CD4-positive, alpha-beta T cell treated with Interleukin-17A for 4 hours (primary cell): ENCODE measurements around the gene PLRG1.

Experiments
- DNase-seq: peaks from one replicate; pipeline ENCODE4 v3.0.0-alpha.2; 2020; ENCODE audit warnings: mixed read lengths

The PLRG1 gene

DNA sequence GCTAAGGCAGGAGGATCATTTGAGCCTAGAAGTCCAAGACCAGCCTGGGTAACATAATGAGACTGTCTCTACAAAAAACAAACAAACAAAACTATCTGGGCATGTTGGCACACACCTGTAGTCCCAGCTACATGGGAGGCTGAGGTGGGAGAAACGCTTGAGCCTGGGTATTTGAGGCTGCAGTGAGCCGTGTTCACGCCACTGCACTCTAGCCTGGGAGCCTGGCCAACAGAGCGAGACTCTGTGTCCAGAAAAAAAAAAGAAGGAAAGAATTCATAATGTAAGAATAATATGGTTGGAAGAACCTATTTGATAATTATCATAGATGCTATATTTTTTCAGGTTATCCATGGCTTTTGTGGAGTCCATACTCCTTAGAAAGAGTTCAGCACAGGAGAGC lies 32.6 kb downstream of the PLRG1 start:
- no peak for DNase-seq

DNA sequence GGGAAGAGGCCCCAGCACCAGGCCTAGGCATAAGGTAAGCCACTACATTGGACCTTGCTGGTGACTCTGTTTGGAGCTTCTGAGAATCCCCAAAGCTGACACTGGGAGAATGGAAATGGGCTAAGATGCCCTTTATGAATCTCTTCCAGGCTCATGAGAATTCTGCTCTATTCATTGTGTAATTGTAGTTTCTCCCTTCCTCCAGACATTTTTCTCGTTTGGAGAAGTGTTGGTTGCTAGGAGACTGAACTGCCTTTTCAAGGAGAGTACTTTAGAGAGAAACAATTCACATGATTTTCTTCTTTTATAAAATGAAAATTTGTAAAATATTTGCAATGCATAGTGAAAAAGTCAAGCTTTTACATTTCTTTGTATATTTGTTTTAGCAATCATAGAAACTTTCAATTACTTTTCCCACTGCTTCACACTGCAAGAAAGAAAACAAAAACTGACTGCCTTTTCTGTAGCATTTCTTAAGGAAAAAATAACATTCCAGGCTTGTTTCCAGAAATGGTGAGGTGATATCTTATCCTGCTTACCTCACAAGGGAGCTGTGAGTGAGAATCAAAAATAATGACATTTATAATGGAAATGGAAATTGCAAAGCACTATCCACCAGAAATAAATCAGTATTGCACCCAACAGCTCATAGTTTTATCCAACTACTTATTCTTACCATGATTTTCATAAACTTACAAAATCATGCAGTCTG lies 33.7 kb downstream of the PLRG1 start:
- DNase-seq: no peak

DNA sequence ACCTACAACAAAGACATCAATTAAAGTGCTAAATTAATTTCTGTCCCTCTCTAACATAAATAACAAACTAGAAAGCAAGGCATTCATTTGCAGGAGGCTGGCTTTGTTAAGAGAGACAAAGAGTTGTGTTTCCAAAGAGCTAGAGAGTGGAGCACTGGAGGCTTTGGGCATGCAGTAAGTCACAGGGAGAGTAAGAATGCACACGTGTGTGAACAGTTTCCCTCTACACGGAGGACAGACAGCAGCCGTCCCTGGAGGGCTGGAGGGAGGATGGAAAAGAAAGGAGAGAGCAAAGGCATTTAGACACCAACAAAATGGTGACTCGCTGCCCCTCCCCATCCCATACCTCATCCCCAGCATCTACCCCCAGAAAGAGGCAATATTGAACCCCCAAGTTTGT lies 38.2 kb downstream of the PLRG1 start:
- no peak for DNase-seq

DNA sequence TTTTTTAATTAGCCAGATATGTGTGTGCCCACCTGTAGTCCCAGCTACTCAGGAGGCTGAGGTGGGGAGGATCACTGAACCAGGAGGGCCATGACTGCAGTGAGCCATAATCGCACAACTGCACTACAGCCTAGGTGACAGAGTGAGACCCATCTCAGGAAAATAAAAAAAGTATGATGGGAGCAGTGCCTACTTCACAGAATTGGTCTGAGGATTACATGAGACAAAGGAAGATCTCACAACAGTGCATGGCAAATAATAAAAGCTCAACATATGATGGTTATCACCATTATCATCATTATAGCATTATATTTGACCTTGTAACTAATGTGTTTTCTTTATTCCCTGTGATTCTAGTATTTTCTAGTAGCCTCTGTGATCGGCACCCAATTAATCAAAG lies 38.7 kb downstream of the PLRG1 start:
- no peak for DNase-seq

DNA sequence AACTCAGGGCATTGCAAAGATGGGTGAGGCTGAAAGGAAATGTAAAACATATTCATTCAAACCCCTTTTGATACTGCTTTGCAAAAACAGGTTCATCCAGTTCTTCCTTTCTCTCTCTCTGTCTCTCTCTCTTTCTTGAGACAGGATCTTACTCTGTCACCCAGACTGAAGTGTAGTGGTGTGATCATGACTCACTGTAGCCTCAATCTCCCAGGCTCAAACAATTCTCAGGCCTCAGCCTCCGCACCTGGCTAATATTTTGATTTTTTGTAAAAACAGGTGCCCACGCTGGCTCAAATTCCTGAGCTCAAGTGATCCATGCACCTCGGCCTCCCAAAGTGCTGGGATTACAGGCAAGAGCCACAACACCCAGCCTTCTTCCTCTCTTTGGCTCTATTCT lies 43.0 kb downstream of the PLRG1 start:
- DNase-seq: no peak

DNA sequence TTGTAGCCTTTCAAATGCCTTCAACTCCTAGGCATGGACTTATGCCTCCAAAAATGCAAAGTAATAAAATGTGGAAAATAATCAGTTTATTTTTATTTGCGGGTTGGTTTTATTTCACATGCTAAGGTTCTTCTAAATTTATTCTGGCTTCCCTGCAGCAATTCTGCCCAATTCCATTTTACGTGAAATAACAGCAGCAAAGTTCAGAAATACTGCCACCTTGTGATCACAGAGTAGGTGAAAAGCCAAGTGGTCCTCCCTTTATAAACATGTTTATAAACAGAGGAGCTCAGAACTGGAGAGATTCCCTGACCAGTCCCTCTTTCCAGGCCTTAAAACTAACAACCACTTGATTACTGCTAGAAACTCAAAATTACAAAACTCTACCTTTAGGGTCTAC lies 43.9 kb downstream of the PLRG1 start:
- DNase-seq: no peak

DNA sequence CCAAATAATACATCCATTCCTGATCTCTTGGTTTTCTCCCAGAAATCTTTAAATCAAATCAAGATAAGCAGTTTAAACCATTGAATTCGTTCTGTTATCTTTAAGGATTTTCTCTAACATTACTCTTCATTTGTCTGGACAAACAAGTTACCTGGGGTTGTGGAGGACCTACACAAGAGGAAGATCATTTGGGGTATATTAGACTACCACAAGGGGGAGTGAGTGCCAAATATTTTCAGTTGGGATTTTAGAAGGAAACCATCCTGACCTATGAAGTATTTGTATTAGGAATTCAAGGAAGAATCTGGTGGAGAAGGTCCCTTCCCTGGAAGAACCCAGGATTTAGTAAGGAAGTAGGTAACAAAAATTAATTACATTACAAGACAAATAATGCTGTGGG lies 46.6 kb downstream of the PLRG1 start:
- DNase-seq: no peak

DNA sequence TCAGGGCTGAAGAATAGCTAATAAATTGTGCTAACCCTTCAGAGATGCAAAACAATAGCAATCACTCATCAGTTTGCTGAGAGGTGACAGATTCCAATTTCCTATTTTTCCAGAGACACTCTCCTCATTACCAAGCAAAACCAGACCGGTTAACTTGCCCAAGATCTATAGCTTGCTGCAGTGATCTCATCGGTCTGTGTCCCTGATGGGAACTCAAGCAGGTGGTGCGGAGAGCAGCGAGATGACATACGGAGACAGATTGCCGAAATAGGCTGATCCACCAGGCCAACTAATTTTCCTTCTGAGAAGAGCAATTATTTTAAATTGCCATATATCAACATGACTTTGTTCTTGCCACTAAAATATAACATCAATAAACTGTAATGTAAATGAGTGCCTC lies 48.1 kb downstream of the PLRG1 start:
- DNase-seq: no peak

DNA sequence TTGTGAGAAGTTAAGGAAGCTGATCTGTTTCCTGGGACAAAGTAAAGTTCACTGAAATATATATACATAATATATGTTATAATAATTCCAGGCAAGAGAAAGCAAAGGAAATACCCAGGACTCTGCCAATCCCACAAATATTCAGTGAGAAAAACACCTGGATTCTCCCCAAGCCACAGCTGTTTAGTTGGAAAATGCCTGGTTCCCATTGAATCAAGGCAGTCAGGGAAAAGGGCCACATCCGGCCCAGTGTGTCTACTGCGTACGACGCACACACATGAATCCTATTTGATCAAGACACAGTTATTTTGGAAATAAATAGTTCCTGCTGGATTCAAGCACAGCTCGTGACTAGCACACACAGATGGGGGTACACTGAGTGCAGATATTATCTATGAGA lies 52.3 kb downstream of the PLRG1 start:
- DNase-seq: no peak

DNA sequence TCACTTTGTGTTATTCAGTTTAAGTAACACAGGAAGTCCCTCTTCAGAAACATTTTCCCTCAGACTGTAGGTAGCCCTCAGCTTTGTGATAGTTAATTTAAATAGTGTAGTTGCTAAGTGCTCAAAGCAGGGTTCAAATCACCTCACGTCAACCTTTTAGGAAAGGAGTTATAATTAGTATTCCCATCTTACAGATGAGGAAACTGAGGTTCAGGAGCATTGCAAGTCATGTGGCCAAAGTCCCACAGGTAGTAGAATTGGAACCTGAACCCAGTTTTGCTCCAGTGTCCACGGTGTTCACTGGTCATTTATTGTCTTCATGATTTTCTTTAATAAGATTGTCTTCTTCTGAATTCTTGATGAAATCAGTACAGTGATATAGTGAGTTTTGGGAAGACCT lies 54.3 kb downstream of the PLRG1 start:
- DNase-seq: no peak

DNA sequence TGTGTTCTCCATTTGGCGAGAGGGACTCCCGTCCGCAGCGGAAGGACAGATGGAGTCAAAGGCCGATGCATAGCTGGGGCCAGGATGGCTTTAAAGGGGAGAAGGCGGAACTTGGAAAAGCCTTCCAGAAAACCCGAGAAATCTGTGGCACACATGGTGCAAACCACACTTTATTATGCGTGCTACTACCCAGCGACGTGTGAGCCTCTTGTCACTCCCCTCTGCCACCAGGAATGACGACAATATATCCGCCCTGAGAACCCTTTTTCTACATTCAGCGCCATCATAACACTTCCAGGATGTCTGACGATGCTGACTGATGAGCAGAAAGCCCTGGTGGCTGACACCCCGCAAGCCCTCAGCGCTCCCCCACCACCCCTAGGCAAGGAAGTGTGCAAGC lies 57.9 kb downstream of the PLRG1 start:
- no peak for DNase-seq

DNA sequence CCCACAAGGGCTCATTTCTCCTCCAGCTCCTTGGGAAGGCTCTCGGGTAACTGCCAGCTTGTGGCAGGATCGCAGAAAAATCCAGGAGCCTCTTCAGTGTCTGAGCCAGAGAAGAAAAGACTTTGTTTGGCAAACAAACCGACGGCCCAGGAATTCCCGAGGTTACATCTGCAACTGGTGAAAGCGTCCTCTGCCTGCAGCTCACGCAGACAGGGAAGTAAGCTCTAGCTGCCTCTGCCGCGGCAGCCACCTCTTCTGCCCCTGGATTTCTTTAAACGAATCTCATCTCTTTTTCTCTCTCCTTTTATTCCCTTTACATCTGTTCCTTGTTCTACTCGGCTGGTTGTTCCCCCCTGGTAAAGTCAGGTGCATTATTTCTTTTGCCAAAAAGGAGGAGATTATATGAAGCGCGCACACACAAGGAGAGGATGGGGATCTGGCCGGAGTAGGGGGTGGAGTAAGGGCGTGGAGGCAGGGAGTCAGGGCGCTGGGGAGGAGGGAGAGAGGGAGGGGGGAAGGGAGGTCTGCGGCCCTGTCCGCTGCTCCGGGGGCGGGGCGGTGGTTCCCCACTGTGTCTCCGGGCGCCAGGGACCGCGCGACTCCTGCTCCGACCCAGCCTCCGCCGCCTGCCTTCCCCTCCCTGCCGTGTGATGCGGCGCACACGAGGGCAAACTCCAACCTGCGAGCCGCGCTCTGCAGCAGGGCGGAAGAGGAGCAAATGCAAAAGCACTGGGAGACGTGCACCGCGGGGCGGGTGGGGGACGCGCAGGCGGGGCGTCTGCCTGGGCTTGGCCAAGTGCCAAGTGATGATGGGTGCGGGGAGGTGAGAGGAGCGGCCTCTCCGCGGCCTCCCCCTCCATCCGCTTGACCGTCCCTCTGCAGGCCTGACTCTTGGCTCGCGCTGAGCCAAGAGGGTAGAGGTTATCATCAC lies 58.6 kb downstream of the PLRG1 start, which contains the start of gene DCHS2:
DCHS2 (minus strand) TSS at position 459 of the 931 bp plus-strand sequence; CDS start at position 15, 444 bp downstream.
- no peak for DNase-seq

DNA sequence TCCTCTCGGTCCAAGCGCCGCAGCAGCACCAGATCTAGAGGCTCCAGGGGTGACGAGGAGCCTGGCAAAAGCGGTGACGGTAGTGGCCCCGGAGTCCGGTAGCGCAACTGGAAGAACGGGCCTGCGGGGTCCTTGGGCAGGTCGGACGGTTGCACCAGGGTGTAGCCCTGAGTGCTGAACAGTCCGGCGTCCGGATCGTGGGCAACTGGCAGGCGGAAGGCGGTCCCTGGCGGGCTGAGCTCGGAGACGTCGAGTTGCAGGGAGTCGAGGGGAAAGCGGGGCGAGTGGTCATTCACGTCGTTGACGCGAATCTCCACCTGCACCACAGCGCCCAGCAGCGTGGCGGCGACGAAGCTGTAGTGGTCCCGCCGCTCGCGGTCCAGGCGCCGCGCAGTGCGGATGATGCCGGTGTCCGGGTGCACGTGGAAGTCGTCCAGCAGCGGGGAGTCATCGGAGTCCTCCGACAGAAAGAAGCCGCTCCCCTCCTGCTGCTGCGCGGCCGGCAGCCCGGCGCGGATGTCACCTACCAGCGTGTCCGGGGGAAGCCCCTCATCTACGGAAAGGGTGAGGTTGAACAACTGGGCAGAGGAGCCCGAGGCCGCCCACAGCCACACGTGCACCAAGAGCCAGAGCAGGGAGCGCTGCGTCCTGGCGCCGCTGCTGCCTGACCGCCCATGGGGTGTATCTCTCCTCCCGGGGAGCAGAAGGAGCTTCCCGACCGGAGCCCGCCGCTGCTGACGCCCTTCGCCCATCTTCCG lies 59.4 kb downstream of the PLRG1 start:
- no peak for DNase-seq

DNA sequence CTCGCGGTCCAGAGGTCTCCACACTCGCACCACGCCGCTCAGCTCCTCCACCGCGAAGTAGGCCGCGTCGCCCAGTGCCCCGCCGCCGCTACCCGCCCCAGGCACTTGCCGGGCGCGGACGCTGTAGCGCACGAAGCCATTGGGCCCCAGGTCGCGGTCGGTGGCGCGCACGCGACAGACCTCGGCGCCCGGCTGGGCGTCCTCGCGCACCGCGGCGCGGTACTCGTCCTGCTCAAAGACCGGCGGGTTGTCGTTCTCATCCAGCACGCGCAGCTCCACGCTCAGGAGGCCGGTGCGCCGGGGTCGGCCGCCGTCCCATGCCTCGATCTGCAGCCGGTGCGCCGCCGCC lies 60.0 kb downstream of the PLRG1 start:
- DNase-seq: no peak

DNA sequence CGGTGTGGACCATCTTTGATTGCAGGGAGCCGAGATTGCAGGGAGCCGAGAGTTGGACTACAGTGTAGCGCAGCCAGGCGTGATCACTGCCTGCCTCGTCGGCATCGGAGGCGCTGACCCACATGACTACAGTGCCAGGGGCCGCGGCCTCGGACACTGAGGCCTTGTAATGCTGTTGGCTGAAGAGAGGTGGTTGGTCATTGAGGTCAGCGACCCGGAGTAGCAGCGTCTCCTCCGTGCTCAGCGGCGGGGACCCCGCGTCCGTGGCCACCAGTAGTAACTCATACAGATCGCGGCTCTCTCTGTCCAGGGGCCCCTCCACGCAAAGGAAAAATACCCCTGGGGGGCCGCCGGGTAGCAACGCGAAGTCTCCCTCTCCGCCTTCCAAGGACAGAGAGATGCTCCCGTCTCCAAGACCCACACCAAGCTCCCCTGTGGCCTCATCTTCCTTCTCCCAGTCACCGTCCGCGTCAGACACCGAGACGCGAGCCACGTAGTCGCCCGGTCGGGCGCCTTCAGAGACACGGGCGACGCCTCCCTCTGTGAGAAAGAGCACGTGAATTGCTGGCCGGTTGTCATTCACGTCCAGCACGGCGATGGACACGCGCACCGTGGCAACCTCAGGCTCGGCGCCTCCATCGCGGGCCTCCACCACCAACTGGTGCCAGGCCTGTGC lies 60.5 kb downstream of the PLRG1 start:
- no peak for DNase-seq

DNA sequence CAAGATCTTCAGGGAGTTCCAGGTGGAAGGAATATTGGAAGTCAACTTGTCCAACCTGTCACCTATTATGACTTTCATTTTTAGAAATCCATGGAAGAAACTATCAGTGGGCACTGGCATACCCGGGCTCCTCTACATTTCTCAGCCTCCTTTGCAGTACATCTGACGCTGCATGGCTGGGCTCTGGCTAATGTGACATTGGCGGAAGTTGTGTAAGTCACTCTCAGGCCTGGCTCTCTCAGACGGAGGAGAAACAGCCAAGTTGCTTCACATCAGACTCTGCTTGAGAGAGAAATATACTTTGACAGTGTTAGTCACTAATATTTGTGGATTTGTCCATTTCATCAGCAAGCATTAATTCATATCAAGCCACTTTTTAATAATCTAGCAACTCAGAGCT lies 63.1 kb downstream of the PLRG1 start:
- no peak for DNase-seq

DNA sequence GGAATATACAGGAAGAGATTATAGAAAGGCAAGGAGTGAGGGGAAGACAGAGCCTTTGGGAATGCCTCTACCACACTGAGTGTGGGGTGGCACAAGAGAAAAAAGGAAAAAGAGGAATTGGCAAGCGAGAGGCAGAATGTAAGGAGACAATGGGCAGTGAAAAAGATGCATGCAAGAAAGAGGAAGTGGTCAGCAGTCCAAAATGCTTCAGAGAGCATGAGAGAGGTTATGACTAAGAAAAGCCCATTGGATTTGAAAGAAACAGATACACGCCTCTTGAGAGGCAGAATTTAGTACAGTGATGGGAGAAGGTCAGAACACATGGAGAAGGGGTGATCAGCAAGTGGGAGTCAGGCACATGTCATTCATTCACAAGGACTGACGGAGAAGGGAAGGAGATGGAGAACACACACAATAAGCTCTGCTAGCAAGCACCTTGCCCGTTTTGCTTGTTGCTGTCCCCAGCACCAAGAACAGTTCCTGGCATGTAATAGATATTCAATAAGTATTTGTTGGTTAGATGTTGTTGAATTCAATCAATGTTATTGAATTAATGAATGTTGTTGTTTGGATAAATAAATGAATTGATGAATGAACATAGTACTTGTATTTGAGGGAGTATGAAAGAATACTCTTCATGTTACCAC lies 65.0 kb downstream of the PLRG1 start:
- no peak for DNase-seq
